Spleen (tissue), 7 donors: Measurements from ENCODE around the gene AFAP1L2.

Experiments
- CTCF ChIP-seq, 11 experiments: fragments of 200-600 bp in 7 of 11; fragments of 450-650 bp in 4 of 11; sonication (generic) in 4 of 11; IDR thresholded peaks in 8 of 11; conservative IDR thresholded peaks in 3 of 11; 1 replicate in 7 of 11; 2 replicates in 4 of 11; pipeline versions ENCODE4 v1.4.0 to v1.8.0; 2016 to 2021; ENCODE audit warnings: antibody characterized with exemption in 11 of 11, inconsistent platforms in 4 of 11, mild to moderate bottlenecking in 1 of 11
- POLR2A ChIP-seq, 3 donors: fragments of 450-650 bp; IDR thresholded peaks; one replicate each; pipeline ENCODE4 v1.5.1; 2017; ENCODE audit warnings: antibody characterized with exemption in 3 of 3, mild to moderate bottlenecking in 1 of 3
- POLR2AphosphoS5 ChIP-seq, 3 donors: sonication (generic); formaldehyde crosslinking; IDR thresholded peaks; one replicate each; pipeline ENCODE4 v1.5.1; 2017; ENCODE audit warnings: antibody characterized with exemption in 3 of 3
- donor health status: DM: no; HTN: no; CAD: no; lungs with moderate emphysema.
- donor health status: DM: no; HTN: no; CAD: no.
- donor health status: DM: no; HTN: no; CAD: no.

- TF ChIP-seq CTCF (IDR thresholded peaks at IDR 0.05 in 8 of 11, conservative IDR thresholded peaks at IDR 0.05 in 3 of 11): no peak
- TF ChIP-seq POLR2AphosphoS5 (IDR thresholded peaks at IDR 0.05): peak in 1 of 3 donors; percentile 53
- TF ChIP-seq POLR2A (IDR thresholded peaks at IDR 0.05): no peak
Observed at GRCh38 chr10:114402871-114403540, 1.3 kb downstream of the AFAP1L2 start.
